Karpas-422 (cell line): ENCODE results near the gene KANK4. TPM values are rescaled to one million over a fixed set of nuclear protein-coding genes. Genes with fewer than 3 reads are reported as not detected.

Experiments
- DNase-seq: peaks from one replicate; pipeline ENCODE4 v3.0.0-alpha.2; 2015
- H2AFZ ChIP-seq: fragments of 200-600 bp; sonication (generic); 2 replicates; pipeline ENCODE4 v1.6.1; 2014; ENCODE audit warnings: antibody characterized with exemption, low read length, mixed read lengths
- H3K27ac ChIP-seq: fragments of 200-600 bp; sonication (generic); 2 replicates; pipeline ENCODE4 v1.5.1; 2014; ENCODE audit warnings: mild to moderate bottlenecking, low read length, moderate library complexity
- H3K27me3 ChIP-seq: fragments of 200-600 bp; sonication (generic); 2 replicates; pipeline ENCODE4 v1.6.1; 2014; ENCODE audit warnings: low read length, mixed read lengths
- H3K36me3 ChIP-seq: fragments of 200-600 bp; sonication (generic); 2 replicates; pipeline ENCODE4 v1.6.1; 2014; ENCODE audit warnings: low read length, mixed read lengths; ENCODE audit not compliant: insufficient read depth
- H3K4me1 ChIP-seq: fragments of 200-600 bp; sonication (generic); 2 replicates; pipeline ENCODE4 v1.6.1; 2014; ENCODE audit warnings: mild to moderate bottlenecking, low read length, mixed read lengths
- H3K4me2 ChIP-seq: fragments of 200-600 bp; sonication (generic); 2 replicates; pipeline ENCODE4 v1.6.1; 2014; ENCODE audit warnings: low read length, low read depth, mild to moderate bottlenecking; ENCODE audit not compliant: poor library complexity, severe bottlenecking
- H3K4me3 ChIP-seq: fragments of 200-600 bp; sonication (generic); 2 replicates; pipeline ENCODE4 v1.5.1; 2014; ENCODE audit warnings: mild to moderate bottlenecking, antibody characterized with exemption, low read length, mixed read lengths
- H3K79me2 ChIP-seq: fragments of 200-600 bp; sonication (generic); 2 replicates; pipeline ENCODE4 v1.6.1; 2014; ENCODE audit warnings: mild to moderate bottlenecking, low read length, mixed read lengths
- H3K9ac ChIP-seq: fragments of 200-600 bp; sonication (generic); 2 replicates; pipeline ENCODE4 v1.6.0; 2014; ENCODE audit warnings: low read length
- H3K9me2 ChIP-seq: fragments of 200-600 bp; sonication (generic), shearing (Covaris generic); replicated peaks from 2 replicates; pipeline ENCODE4 v1.6.0; 2014; ENCODE audit warnings: mild to moderate bottlenecking, low read length, moderate library complexity; ENCODE audit not compliant: insufficient read depth
- H3K9me3 ChIP-seq: fragments of 300-700, 200-600 bp; sonication (generic); 2 replicates; pipeline ENCODE4 v1.6.1; 2014; ENCODE audit warnings: low read length, mixed read lengths
- H4K20me1 ChIP-seq: fragments of 200-600 bp; sonication (generic); 2 replicates; pipeline ENCODE4 v1.6.1; 2014; ENCODE audit warnings: mild to moderate bottlenecking, antibody characterized with exemption, low read length, low read depth; ENCODE audit not compliant: insufficient read depth
- total RNA-seq: library from RNA; depleted of rRNA; stranded (reverse); fragments of >200 nt; shearing (Covaris generic); gene quantifications from 2 replicates; pipeline ENCODE4 v1.2.3, GENCODE V29; 2014; ENCODE audit warnings: low replicate concordance; rRNA removed

Gene KANK4
- total RNA-seq: 0.11 and 0.60 TPM in 2 replicates

DNA sequence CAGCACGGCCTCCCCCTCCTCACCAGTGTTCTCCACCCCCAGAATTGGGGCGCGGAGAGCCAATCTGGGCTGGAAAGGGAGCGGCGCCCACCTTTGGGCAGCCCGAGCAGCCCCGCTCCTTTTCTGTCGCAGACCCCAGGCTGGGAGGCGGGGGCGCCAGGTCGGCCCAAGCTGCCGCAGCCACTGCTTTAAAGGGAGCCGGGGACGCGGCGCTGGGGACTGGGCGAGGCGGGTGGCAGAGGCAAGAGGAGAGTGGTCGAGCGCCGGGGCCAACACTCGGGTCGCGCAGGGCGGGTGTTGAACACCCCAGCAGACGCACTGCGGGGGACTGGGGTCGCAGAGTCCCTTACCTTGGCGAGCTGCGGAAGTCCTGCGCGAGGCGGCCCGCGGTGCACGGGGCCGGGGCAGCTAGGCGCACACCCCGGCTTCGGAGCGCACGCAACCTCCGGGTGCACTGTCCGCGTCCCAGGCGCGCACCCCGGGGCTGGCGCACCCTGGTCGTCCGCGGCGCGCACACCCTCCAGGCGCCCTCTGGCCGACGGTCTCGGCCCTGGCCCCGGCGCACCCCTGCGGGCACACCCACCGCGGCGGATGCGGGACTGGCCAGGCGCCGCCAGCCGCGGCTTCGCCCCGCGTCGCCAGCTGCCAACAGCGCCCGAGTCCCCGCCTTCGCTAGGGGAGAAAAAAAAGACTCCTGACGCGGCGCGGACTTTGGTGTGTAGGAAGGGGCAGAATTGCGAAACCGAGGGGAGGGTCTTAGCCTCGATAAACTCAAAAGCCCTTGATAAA is at the start of gene KANK4:
TSS of gene KANK4 (minus strand) at position 679 of the 789 bp plus-strand sequence. CDS start 37,870 bp downstream, outside the sequence.
- Histone ChIP-seq H3K9me3 (no peaks in the 10 kb centered on the region), H4K20me1 (no peaks in the 10 kb centered on the region), H3K9me2 (no peaks in the 10 kb centered on the region), H2AFZ (no peak within 1 kb of the TSS), H3K27me3 (no peaks in the 10 kb centered on the region), H3K4me3 (no peak within 1 kb of the TSS), H3K4me2 (no peak within 1 kb of the TSS), H3K9ac (no peak within 1 kb of the TSS), H3K27ac (no peak within 1 kb of the TSS), H3K79me2 (no peaks in the 10 kb centered on the region), H3K4me1 (no peaks in the 10 kb centered on the region), H3K36me3 (no peaks in the 10 kb centered on the region)
- DNase-seq: no peak

DNA sequence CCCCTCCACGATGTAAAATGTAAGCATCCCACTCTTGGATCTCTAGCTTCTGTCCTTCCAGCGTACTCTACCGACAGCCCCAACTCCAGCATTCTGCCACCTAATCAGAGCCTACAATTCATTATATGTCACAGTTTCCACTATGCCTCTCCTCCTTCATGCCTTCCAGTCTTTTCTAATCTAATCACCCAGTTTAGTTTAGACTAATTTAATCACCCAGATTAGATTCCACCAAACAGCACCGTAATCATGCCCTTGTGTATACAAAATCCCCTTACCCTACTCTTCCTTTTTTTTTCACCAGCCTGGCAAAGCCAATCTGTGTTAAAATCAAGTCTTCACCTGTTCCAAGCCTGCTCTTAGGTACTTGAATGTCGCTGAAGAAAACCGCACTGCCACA is 49.8 kb upstream of the KANK4 start:
- no peak for DNase-seq
- Histone ChIP-seq H3K36me3 (no peaks in the 10 kb centered on the region), H3K9me2 (no peaks in the 10 kb centered on the region), H3K4me1 (no peaks in the 10 kb centered on the region), H4K20me1 (no peaks in the 10 kb centered on the region), H3K4me2 (no peak overlapping the region), H3K4me3 (no peak overlapping the region), H3K27ac (no peak overlapping the region), H3K79me2 (no peaks in the 10 kb centered on the region), H3K27me3 (no peaks in the 10 kb centered on the region), H2AFZ (no peak overlapping the region), H3K9me3 (no peaks in the 10 kb centered on the region), H3K9ac (no peak overlapping the region)

DNA sequence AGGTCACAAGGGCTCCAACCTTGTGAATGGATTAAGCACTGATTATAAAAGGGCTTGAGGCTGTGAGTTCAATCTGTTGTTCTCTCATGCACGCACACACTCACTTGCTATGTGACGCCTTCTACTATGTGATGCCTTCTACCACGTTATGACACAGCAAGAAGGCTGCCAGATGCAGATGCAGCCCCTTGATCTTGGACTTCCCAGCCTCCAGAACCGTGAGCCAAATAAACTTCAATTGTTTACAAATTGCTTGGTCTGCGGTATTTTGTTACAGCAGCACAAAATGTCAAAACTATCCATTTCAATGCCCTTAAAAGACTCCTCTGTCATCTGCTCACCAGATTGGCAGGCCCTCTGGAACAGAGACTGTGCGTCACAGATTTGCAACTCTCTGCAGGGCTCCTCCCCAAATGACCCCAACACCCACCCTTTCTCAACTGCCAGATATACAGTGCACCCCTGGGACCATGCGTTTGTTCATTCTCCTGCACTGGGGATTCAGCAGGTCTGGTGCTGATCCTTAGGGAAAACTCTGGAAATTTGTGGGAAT is 47.8 kb upstream of the KANK4 start:
- no peaks in the 10 kb centered on the region for H3K36me3 ChIP-seq
- H3K9me3 ChIP-seq: no peaks in the 10 kb centered on the region
- H3K79me2 ChIP-seq: no peaks in the 10 kb centered on the region
- DNase-seq: no peak
- no peaks in the 10 kb centered on the region for H4K20me1 ChIP-seq
- H3K9me2 ChIP-seq: no peaks in the 10 kb centered on the region
- H3K27ac ChIP-seq: no peak overlapping the region
- no peak overlapping the region for H2AFZ ChIP-seq
- H3K9ac ChIP-seq: no peak overlapping the region
- H3K4me2 ChIP-seq: no peak overlapping the region
- no peaks in the 10 kb centered on the region for H3K27me3 ChIP-seq
- H3K4me3 ChIP-seq: no peak overlapping the region
- H3K4me1 ChIP-seq: no peaks in the 10 kb centered on the region

DNA sequence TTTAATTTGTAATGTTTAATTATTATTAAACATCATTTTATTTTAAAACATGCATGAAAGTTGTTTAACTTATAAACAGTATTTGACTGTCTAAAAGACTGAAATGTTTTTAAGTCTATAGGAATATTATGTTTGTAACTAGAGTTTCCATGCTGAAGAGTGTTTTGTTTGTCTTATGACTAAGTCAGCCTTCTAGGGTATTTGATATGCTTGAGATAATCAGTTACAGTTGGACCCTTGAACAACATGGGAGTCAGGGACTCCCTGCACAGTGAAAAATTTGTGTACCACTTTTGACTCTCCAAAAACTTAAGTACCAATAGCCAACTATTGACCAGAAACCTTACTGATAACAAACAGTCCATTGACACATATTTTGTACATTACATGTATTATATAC is 45.5 kb upstream of the KANK4 start:
- Histone ChIP-seq H3K9ac (no peak overlapping the region), H3K4me3 (no peak overlapping the region), H3K36me3 (no peaks in the 10 kb centered on the region), H3K27me3 (no peaks in the 10 kb centered on the region), H3K9me3 (no peaks in the 10 kb centered on the region), H3K4me1 (no peaks in the 10 kb centered on the region), H3K79me2 (no peaks in the 10 kb centered on the region), H2AFZ (no peak overlapping the region), H3K4me2 (no peak overlapping the region), H3K27ac (no peak overlapping the region), H3K9me2 (no peaks in the 10 kb centered on the region), H4K20me1 (no peaks in the 10 kb centered on the region)
- no peak for DNase-seq

DNA sequence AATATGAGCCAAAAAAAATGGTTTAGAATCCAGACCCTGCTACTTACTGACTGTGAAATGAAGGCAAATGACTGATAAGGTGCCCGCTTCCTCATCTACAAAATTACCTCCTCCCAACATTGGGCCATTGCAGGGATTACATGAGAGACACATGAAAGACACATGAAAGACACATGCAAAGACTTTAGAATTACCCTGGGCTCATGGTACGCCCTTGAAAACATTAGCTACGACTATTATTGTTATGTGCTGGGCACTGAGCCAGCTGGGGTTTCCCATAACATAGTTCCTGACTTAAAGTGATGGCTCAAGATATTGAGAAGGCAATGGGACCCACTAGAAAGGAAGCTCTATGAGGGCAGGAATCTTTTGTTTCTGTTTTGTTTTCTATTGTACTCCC is 43.7 kb upstream of the KANK4 start:
- Histone ChIP-seq H3K4me3 (no peak overlapping the region), H3K9me2 (no peaks in the 10 kb centered on the region), H2AFZ (no peak overlapping the region), H3K9me3 (no peaks in the 10 kb centered on the region), H4K20me1 (no peaks in the 10 kb centered on the region), H3K79me2 (no peaks in the 10 kb centered on the region), H3K36me3 (no peaks in the 10 kb centered on the region), H3K9ac (no peak overlapping the region), H3K27me3 (no peaks in the 10 kb centered on the region), H3K27ac (no peak overlapping the region), H3K4me2 (no peak overlapping the region), H3K4me1 (no peaks in the 10 kb centered on the region)
- no peak for DNase-seq

DNA sequence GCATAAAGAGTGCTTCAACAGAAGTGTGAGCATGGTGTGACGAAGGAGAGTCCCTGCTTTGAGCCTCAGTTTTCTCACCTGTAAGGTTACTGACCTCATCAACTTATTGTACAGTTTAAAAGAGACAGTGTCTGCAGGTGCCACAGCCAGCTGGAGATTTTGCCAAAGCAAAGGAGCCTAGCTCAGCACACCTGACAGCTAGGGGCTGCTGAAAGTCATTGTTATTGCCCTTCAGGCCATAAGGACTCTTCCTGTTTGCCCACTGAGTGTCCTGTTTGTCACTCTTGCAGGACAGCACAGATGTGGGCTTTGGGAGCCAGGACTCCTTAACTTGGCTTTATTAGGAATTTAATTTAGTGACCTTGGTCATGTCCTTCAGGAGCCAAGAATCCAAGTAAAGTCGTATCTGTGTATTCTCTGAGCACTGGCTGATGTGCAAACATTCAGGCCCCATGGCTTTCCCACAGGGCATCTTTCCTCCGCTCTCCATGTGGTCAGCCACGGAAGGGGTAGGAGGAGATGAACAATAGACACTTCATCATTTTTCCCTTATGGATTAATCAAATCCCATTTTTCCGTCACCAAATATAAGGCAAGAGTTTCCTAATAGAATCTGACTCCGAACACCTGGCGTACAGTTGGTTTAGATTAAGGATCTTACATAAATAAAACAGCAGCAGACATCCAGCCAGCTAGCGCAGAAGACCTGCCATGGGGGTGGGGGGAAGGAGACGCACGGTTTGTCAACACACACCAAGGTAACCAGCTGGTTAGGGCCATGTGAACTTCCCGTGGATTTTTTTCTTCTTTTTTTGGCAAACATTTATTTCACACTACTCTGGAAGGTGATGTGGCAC is 43.1 kb upstream of the KANK4 start:
- Histone ChIP-seq H3K9ac (no peak overlapping the region), H3K27ac (no peak overlapping the region), H3K9me2 (no peaks in the 10 kb centered on the region), H3K4me3 (no peak overlapping the region), H3K9me3 (no peaks in the 10 kb centered on the region), H3K27me3 (no peaks in the 10 kb centered on the region), H3K4me2 (no peak overlapping the region), H3K4me1 (no peaks in the 10 kb centered on the region), H4K20me1 (no peaks in the 10 kb centered on the region), H3K36me3 (no peaks in the 10 kb centered on the region), H3K79me2 (no peaks in the 10 kb centered on the region), H2AFZ (no peak overlapping the region)
- DNase-seq: no peak

DNA sequence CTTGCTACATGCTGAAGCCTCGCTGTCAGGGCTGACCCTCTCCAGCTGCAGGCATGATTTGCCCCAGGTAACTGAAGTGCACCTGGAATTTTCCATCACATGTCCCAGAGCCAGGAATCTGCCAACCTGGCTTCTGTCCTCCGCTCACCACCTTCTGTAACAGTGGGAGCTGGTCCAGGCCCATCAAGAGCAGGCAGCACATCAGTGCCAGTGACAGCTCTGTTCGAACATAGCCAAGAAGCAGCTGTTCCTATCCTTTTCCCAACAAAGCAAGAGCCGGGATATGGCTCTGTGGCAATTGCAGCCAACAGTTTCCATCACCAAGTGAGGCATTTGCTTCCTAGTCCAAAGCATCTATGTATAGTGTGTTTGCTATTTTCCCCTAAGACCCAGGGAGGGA is 42.2 kb upstream of the KANK4 start:
- Histone ChIP-seq H3K9me2 (no peaks in the 10 kb centered on the region), H3K9ac (no peak overlapping the region), H3K36me3 (no peaks in the 10 kb centered on the region), H3K4me2 (no peak overlapping the region), H3K27me3 (no peaks in the 10 kb centered on the region), H3K4me3 (no peak overlapping the region), H2AFZ (no peak overlapping the region), H4K20me1 (no peaks in the 10 kb centered on the region), H3K9me3 (no peaks in the 10 kb centered on the region), H3K79me2 (no peaks in the 10 kb centered on the region), H3K27ac (no peak overlapping the region), H3K4me1 (no peaks in the 10 kb centered on the region)
- no peak for DNase-seq

DNA sequence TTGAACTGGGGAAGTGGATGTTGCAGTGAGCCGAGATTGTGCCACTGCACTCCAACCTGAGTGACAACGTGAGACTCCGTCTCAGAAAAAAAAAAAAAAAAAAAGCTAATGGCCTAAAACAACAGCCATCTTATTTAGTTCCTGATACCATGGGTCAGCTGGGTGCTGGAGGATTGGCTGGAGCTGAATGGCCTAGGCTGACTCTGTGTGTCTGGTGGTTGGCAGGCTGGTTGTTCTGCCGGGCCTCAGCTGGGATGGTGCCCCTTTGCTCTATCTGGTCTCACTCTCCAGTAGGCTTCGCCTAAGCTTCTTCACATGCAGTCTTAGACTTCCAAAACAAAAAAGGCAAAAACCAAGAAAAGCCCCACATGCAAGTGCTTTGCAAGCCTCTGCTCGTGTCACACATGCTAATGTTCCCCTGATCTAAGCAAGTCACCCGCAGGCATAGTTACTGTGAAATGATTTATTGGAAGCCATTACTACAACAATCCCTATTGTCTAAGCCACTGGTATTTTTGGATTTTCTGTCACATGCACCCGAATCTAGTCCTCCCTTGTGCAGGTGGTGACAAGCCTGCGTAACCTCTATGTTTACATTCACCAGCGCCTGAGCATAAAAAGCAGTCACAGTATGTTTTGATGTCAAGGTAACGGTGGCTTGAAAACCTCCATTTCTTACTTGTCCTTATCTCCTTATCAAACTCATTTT is 39.6 kb upstream of the KANK4 start:
- Histone ChIP-seq H3K79me2 (no peaks in the 10 kb centered on the region), H3K9ac (no peak overlapping the region), H4K20me1 (no peaks in the 10 kb centered on the region), H3K27ac (no peak overlapping the region), H3K4me3 (no peak overlapping the region), H3K9me3 (no peaks in the 10 kb centered on the region), H3K9me2 (no peaks in the 10 kb centered on the region), H3K4me1 (no peaks in the 10 kb centered on the region), H3K4me2 (no peak overlapping the region), H3K36me3 (no peaks in the 10 kb centered on the region), H3K27me3 (no peaks in the 10 kb centered on the region), H2AFZ (no peak overlapping the region)
- DNase-seq: no peak
